Astrocyte (in vitro differentiated cells and primary cell): Measurements from ENCODE around the gene ZCCHC24. TPM values are rescaled to one million over a fixed set of nuclear protein-coding genes. Genes with fewer than 3 reads are reported as not detected.

ENCODE experiments used
- DNase-seq: peaks from one replicate; pipeline ENCODE4 v3.0.0-alpha.2; 2010; ENCODE audit warnings: low read depth
- FAIRE-seq: peaks from 2 replicates; lab custom pipeline; 2011; peaks lifted over from hg19 to GRCh38; lab: Jason Lieb, UNC
- H2AFZ ChIP-seq: 2 replicates; pipeline ENCODE4 v1.6.0; 2012; ENCODE audit warnings: low read depth, low read length, inconsistent platforms
- H3K27ac ChIP-seq: 2 replicates; pipeline ENCODE4 v1.5.1; 2011; ENCODE audit warnings: low read depth, low read length, inconsistent platforms
- H3K27me3 ChIP-seq: 2 replicates; pipeline ENCODE4 v1.6.0; 2011; ENCODE audit warnings: low read length, inconsistent platforms; ENCODE audit not compliant: insufficient read depth
- H3K36me3 ChIP-seq: 2 replicates; pipeline ENCODE4 v1.5.1; 2011; ENCODE audit warnings: low read length, inconsistent platforms; ENCODE audit not compliant: insufficient read depth
- H3K4me1 ChIP-seq: 2 replicates; pipeline ENCODE4 v1.5.1; 2011; ENCODE audit warnings: low read length, inconsistent platforms; ENCODE audit not compliant: insufficient read depth
- H3K4me2 ChIP-seq: 2 replicates; pipeline ENCODE4 v1.6.0; 2012; ENCODE audit warnings: low read length, inconsistent platforms
- H3K4me3 ChIP-seq: 2 replicates; pipeline ENCODE4 v1.5.1; 2011; ENCODE audit warnings: low read depth, mild to moderate bottlenecking, low read length, inconsistent platforms; ENCODE audit not compliant: insufficient read depth
- H3K79me2 ChIP-seq: 2 replicates; pipeline ENCODE4 v1.6.0; 2012; ENCODE audit warnings: mild to moderate bottlenecking, low read length, inconsistent platforms; ENCODE audit not compliant: insufficient read depth
- H3K9ac ChIP-seq: 2 replicates; pipeline ENCODE4 v1.6.0; 2012; ENCODE audit warnings: mild to moderate bottlenecking, low read length, inconsistent platforms
- H3K9me3 ChIP-seq: 2 replicates; pipeline ENCODE4 v1.5.1; 2012; ENCODE audit warnings: low read depth, mild to moderate bottlenecking, low read length, inconsistent platforms; ENCODE audit not compliant: insufficient read depth
- H4K20me1 ChIP-seq: 2 replicates; pipeline ENCODE4 v1.6.0; 2012; ENCODE audit warnings: low read length, inconsistent platforms; ENCODE audit not compliant: insufficient read depth
- H3K27ac Mint-ChIP-seq: one replicate; pipeline ENCODE4 v1.8.0; 2021; ENCODE audit warnings: mild to moderate bottlenecking, mixed read lengths; ENCODE audit not compliant: unreplicated experiment
- H3K27me3 Mint-ChIP-seq: one replicate; pipeline ENCODE4 v1.8.0; 2021; ENCODE audit warnings: low read depth, mixed read lengths; ENCODE audit not compliant: unreplicated experiment
- H3K36me3 Mint-ChIP-seq: one replicate; pipeline ENCODE4 v1.8.0; 2021; ENCODE audit warnings: low read depth, mixed read lengths; ENCODE audit not compliant: unreplicated experiment
- H3K4me1 Mint-ChIP-seq: one replicate; pipeline ENCODE4 v1.8.0; 2021; ENCODE audit warnings: low read depth, mixed read lengths; ENCODE audit not compliant: unreplicated experiment
- H3K4me3 Mint-ChIP-seq: one replicate; pipeline ENCODE4 v1.8.0; 2021; ENCODE audit warnings: mild to moderate bottlenecking, moderate library complexity, mixed read lengths; ENCODE audit not compliant: unreplicated experiment
- H3K9me3 Mint-ChIP-seq: one replicate; pipeline ENCODE4 v1.8.0; 2021; ENCODE audit warnings: mild to moderate bottlenecking, mixed read lengths; ENCODE audit not compliant: unreplicated experiment
- EZH2 ChIP-seq: IDR thresholded peaks from 2 replicates; pipeline ENCODE4 v1.6.1; 2012; ENCODE audit warnings: mild to moderate bottlenecking, low read length, inconsistent platforms; ENCODE audit not compliant: insufficient read depth
- total RNA-seq: library from RNA; stranded (reverse); gene quantifications from 2 replicates; pipeline ENCODE4 v1.2.1, GENCODE V29; 2021
- TF ChIP-seq, protein P1 (sequence below): IDR thresholded peaks from 2 replicates; pipeline ENCODE4 v1.5.1; 2011; ENCODE audit warnings: low read depth, mild to moderate bottlenecking, inconsistent platforms, low read length, moderate library complexity; ENCODE audit not compliant: insufficient read depth

ZCCHC24 gene
- total RNA-seq, 1 donor from 2014 or later, result 21.4 TPM

DNA sequence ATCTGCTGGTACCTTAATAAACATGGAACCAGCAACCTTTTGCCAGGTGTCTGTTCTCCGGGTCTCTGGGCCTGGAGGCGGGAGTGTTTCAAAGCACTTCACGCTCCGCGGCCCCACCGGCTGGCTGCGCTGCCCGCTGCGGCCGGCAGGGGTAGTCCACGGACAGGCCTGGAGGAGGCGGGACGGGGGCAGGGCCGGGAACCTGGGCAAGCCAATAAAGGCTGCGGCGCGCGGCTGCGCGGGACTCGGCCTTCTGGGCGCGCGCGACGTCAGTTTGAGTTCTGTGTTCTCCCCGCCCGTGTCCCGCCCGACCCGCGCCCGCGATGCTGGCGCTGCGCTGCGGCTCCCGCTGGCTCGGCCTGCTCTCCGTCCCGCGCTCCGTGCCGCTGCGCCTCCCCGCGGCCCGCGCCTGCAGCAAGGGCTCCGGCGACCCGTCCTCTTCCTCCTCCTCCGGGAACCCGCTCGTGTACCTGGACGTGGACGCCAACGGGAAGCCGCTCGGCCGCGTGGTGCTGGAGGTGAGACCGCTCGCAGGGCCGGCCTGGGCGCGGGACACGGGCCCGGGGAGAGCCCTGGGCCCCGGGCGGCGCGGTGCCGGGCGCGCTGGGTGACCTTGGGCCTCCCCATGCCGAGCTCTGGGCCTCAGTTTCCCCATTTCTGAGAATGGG, 98.1 kb downstream of the ZCCHC24 start, which contains the start of gene PPIF:
Gene PPIF, plus strand, starts transcription at position 244 of the 668 bp plus-strand sequence. Its CDS starts 80 bp downstream, at position 324.
- Histone ChIP-seq H3K9me3 (no peaks in the 10 kb centered on the region), H3K27me3 (no peaks in the 10 kb centered on the region), H3K4me2 (peak within 1 kb of the TSS; percentile 96), H3K4me3 (peak within 1 kb of the TSS; percentile 78), H3K79me2 (peaks cover 34% of the 10 kb centered on the region), H3K9ac (peak within 1 kb of the TSS; percentile 94), H3K4me1 (peaks cover 19% of the 10 kb centered on the region), H3K27ac (peak within 1 kb of the TSS; percentile 72), H2AFZ (peak within 1 kb of the TSS; percentile 94), H4K20me1 (peaks cover 38% of the 10 kb centered on the region), H3K36me3 (peaks cover 14% of the 10 kb centered on the region)
- Mint-ChIP-seq H3K27ac (no peak within 1 kb of the TSS), H3K27me3 (peaks cover 15% of the 10 kb centered on the region), H3K4me1 (peaks cover 2% of the 10 kb centered on the region), H3K9me3 (no peaks in the 10 kb centered on the region), H3K36me3 (peaks cover 12% of the 10 kb centered on the region), H3K4me3 (peak within 1 kb of the TSS; percentile 85)
- DNase-seq, result peak; percentile 80
- FAIRE-seq, result no peak
- TF ChIP-seq, protein P1, sequence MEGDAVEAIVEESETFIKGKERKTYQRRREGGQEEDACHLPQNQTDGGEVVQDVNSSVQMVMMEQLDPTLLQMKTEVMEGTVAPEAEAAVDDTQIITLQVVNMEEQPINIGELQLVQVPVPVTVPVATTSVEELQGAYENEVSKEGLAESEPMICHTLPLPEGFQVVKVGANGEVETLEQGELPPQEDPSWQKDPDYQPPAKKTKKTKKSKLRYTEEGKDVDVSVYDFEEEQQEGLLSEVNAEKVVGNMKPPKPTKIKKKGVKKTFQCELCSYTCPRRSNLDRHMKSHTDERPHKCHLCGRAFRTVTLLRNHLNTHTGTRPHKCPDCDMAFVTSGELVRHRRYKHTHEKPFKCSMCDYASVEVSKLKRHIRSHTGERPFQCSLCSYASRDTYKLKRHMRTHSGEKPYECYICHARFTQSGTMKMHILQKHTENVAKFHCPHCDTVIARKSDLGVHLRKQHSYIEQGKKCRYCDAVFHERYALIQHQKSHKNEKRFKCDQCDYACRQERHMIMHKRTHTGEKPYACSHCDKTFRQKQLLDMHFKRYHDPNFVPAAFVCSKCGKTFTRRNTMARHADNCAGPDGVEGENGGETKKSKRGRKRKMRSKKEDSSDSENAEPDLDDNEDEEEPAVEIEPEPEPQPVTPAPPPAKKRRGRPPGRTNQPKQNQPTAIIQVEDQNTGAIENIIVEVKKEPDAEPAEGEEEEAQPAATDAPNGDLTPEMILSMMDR, result peak; percentile 55
- no peak for TF ChIP-seq EZH2

DNA sequence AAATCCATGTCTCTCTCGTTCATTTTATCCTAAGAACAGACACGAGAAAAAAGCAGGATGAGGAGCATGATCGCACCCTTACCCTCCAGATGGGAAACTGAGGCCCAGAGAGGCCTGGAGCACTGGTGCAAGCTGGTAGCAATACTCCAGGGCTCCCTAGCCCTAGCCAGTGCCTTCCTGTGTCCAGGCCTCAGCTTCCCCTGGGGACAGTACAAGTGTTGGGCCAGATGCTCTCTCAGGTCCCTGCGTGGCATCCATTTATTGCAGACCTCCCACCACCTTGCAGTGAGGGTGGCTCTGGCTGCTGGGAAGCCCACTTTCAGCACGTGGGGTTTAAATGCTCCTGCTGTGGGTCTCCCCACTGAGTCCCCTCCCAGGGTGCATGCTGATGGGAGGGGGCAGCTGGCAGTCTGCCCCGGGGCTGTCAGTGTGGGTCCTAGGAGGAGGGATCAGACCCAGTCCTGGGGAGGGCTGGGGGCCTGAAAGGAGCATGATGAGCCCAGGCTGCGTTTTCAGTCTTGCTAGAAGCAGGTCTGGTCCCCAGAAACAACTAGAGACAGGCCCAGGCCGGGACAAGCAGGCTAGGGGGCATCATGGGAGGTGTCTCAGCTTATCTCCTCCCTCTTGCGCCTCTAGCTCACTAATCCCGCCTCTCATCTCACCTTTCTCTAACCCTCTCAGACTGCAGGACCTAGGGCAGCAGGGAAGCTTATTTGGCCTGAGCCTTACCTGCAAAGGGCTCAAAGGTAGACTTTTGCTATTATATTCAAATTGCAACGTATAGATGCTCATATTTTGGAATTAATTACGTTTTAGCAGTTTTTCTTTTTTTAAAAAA, 98.8 kb downstream of the ZCCHC24 start:
- Histone ChIP-seq H3K9me3 (no peaks in the 10 kb centered on the region), H3K4me2 (peak overlapping the region; percentile 96), H3K9ac (no peak overlapping the region), H3K79me2 (peaks cover 34% of the 10 kb centered on the region), H3K27me3 (no peaks in the 10 kb centered on the region), H4K20me1 (peaks cover 31% of the 10 kb centered on the region), H2AFZ (peak overlapping the region; percentile 42), H3K4me1 (peaks cover 19% of the 10 kb centered on the region), H3K36me3 (peaks cover 8% of the 10 kb centered on the region), H3K4me3 (no peak overlapping the region), H3K27ac (no peak overlapping the region)
- Mint-ChIP-seq H3K27me3 (peaks cover 15% of the 10 kb centered on the region), H3K27ac (no peak overlapping the region), H3K36me3 (peaks cover 9% of the 10 kb centered on the region), H3K9me3 (no peaks in the 10 kb centered on the region), H3K4me1 (peaks cover 2% of the 10 kb centered on the region), H3K4me3 (peak overlapping the region; percentile 62)
- FAIRE-seq (no peak), DNase-seq (no peak)
- no peak for TF ChIP-seq EZH2
- TF ChIP-seq, protein P1, result no peak
